SJCRH30 (cell line): ENCODE data around the gene KDM4B. TPM values are rescaled to one million over a fixed set of nuclear protein-coding genes. Genes with fewer than 3 reads are reported as not detected.
A peak's percentile ranks its signal among the peaks of the same experiment; 100 is the strongest.

Experiments used
- DNase-seq, 2 experiments: peaks; one replicate each; pipeline ENCODE4 v3.0.0-alpha.2; 2015 to 2020
- H3K27ac ChIP-seq: fragments of 250-450 bp; sonication (Bioruptor Pico); 2 replicates; pipeline ENCODE4 v1.5.1; 2020; ENCODE audit warnings: mild to moderate bottlenecking, moderate library complexity
- H3K27me3 ChIP-seq: fragments of 250-450 bp; sonication (Bioruptor Pico); 2 replicates; pipeline ENCODE4 v1.5.1; 2020; ENCODE audit warnings: mild to moderate bottlenecking, moderate library complexity
- H3K36me3 ChIP-seq: fragments of 250-450 bp; sonication (Bioruptor Pico); 2 replicates; pipeline ENCODE4 v1.5.1; 2020; ENCODE audit warnings: mild to moderate bottlenecking, moderate library complexity
- H3K4me1 ChIP-seq: fragments of 250-450 bp; sonication (Bioruptor Pico); 2 replicates; pipeline ENCODE4 v1.5.1; 2020; ENCODE audit warnings: mild to moderate bottlenecking, moderate library complexity
- H3K4me3 ChIP-seq: fragments of 250-450 bp; sonication (Bioruptor Pico); 2 replicates; pipeline ENCODE4 v1.5.1; 2020; ENCODE audit warnings: mild to moderate bottlenecking, moderate library complexity
- H3K9me3 ChIP-seq: fragments of 250-450 bp; sonication (Bioruptor Pico); replicated peaks from 2 replicates; pipeline ENCODE4 v1.5.1; 2020; ENCODE audit warnings: mild to moderate bottlenecking, moderate library complexity
- total RNA-seq: library from RNA; depleted of rRNA; stranded (reverse); fragments of >200 nt; shearing (Covaris generic); gene quantifications from 2 replicates; pipeline ENCODE4 v1.2.3, GENCODE V29; 2014

KDM4B gene
- total RNA-seq, 1 experiment from 2014 or later = 16.2 TPM

GRCh38 chr19:5086725-5087439 lies 118.0 kb downstream of the KDM4B start:
- Histone ChIP-seq H3K4me1 (peaks cover 12% of the 10 kb centered on the region), H3K27ac (no peak overlapping the region), H3K4me3 (no peak overlapping the region), H3K36me3 (no peaks in the 10 kb centered on the region), H3K27me3 (no peaks in the 10 kb centered on the region), H3K9me3 (no peaks in the 10 kb centered on the region)
- peak in 1 of 2 experiments; percentile 26 for DNase-seq

- Histone ChIP-seq H3K9me3 (no peaks in the 10 kb centered on the region), H3K4me1 (peaks cover 36% of the 10 kb centered on the region), H3K27me3 (no peaks in the 10 kb centered on the region), H3K36me3 (no peaks in the 10 kb centered on the region), H3K27ac (no peak overlapping the region), H3K4me3 (no peak overlapping the region)
- DNase-seq = no peak
Observed at GRCh38 chr19:5089283-5089682, 120.4 kb downstream of the KDM4B start.

GRCh38 chr19:5090465-5091017 lies 121.6 kb downstream of the KDM4B start:
- no peaks in the 10 kb centered on the region for H3K36me3 ChIP-seq
- H3K4me1 ChIP-seq = peaks cover 38% of the 10 kb centered on the region
- H3K27ac ChIP-seq = peak overlapping the region; percentile 13; the same call in 1 of the 2 replicates
- DNase-seq = no peak
- H3K9me3 ChIP-seq = no peaks in the 10 kb centered on the region
- H3K4me3 ChIP-seq = no peak overlapping the region
- H3K27me3 ChIP-seq = no peaks in the 10 kb centered on the region

- H3K36me3 ChIP-seq = no peaks in the 10 kb centered on the region
- H3K27me3 ChIP-seq = no peaks in the 10 kb centered on the region
- peaks cover 38% of the 10 kb centered on the region for H3K4me1 ChIP-seq
- DNase-seq = peak; percentile 65 to 72
- H3K27ac ChIP-seq = peak overlapping the region; percentile 13; the same call in 1 of the 2 replicates
- H3K9me3 ChIP-seq = no peaks in the 10 kb centered on the region
- H3K4me3 ChIP-seq = no peak overlapping the region
Observed at GRCh38 chr19:5091018-5091683, 122.2 kb downstream of the KDM4B start.

- Histone ChIP-seq H3K27ac (peak overlapping the region; percentile 13; the same call in 1 of the 2 replicates), H3K4me1 (peaks cover 38% of the 10 kb centered on the region), H3K9me3 (no peaks in the 10 kb centered on the region), H3K27me3 (no peaks in the 10 kb centered on the region), H3K36me3 (no peaks in the 10 kb centered on the region), H3K4me3 (no peak overlapping the region)
- DNase-seq = no peak
Observed at GRCh38 chr19:5091684-5092480, 123.0 kb downstream of the KDM4B start.

- Histone ChIP-seq H3K27ac (no peak overlapping the region; the same call in 1 of the 2 replicates), H3K27me3 (no peaks in the 10 kb centered on the region), H3K4me3 (no peak overlapping the region), H3K36me3 (no peaks in the 10 kb centered on the region), H3K4me1 (peaks cover 38% of the 10 kb centered on the region), H3K9me3 (no peaks in the 10 kb centered on the region)
- no peak for DNase-seq
Observed at GRCh38 chr19:5092481-5092843, 123.5 kb downstream of the KDM4B start.

GRCh38 chr19:5093297-5093928 lies 124.5 kb downstream of the KDM4B start:
- no peaks in the 10 kb centered on the region for H3K27me3 ChIP-seq
- H3K4me3 ChIP-seq = no peak overlapping the region
- DNase-seq = peak; percentile 29 to 39
- peaks cover 38% of the 10 kb centered on the region for H3K4me1 ChIP-seq
- H3K9me3 ChIP-seq = no peaks in the 10 kb centered on the region; the same call in 1 of the 2 replicates
- H3K36me3 ChIP-seq = no peaks in the 10 kb centered on the region
- peak overlapping the region; percentile 64 for H3K27ac ChIP-seq

- Histone ChIP-seq H3K4me1 (peaks cover 38% of the 10 kb centered on the region), H3K27ac (peak overlapping the region; percentile 64), H3K9me3 (peaks cover 5% of the 10 kb centered on the region; the same call in 1 of the 2 replicates), H3K4me3 (no peak overlapping the region), H3K36me3 (no peaks in the 10 kb centered on the region), H3K27me3 (no peaks in the 10 kb centered on the region)
- DNase-seq = peak; percentile 71 to 75
Observed at GRCh38 chr19:5093948-5094718, 125.2 kb downstream of the KDM4B start.

GRCh38 chr19:5094768-5095567 lies 126.1 kb downstream of the KDM4B start:
- Histone ChIP-seq H3K9me3 (peaks cover 7% of the 10 kb centered on the region; the same call in 1 of the 2 replicates), H3K4me1 (peaks cover 38% of the 10 kb centered on the region), H3K36me3 (no peaks in the 10 kb centered on the region), H3K4me3 (no peak overlapping the region), H3K27me3 (no peaks in the 10 kb centered on the region), H3K27ac (no peak overlapping the region)
- DNase-seq = no peak

- Histone ChIP-seq H3K27ac (no peak overlapping the region), H3K27me3 (no peaks in the 10 kb centered on the region), H3K9me3 (peaks cover 7% of the 10 kb centered on the region; the same call in 1 of the 2 replicates), H3K36me3 (no peaks in the 10 kb centered on the region), H3K4me3 (no peak overlapping the region), H3K4me1 (peaks cover 38% of the 10 kb centered on the region)
- no peak for DNase-seq
Observed at GRCh38 chr19:5095568-5095850, 126.6 kb downstream of the KDM4B start.

GRCh38 chr19:5096536-5096935 lies 127.6 kb downstream of the KDM4B start:
- Histone ChIP-seq H3K9me3 (peaks cover 7% of the 10 kb centered on the region; the same call in 1 of the 2 replicates), H3K4me1 (peaks cover 28% of the 10 kb centered on the region), H3K27me3 (no peaks in the 10 kb centered on the region), H3K4me3 (no peak overlapping the region), H3K27ac (no peak overlapping the region), H3K36me3 (no peaks in the 10 kb centered on the region)
- no peak for DNase-seq

GRCh38 chr19:5097331-5097930 lies 128.5 kb downstream of the KDM4B start:
- Histone ChIP-seq H3K27ac (no peak overlapping the region), H3K27me3 (no peaks in the 10 kb centered on the region), H3K36me3 (no peaks in the 10 kb centered on the region), H3K4me1 (peaks cover 20% of the 10 kb centered on the region; the same call in 1 of the 2 replicates), H3K4me3 (no peak overlapping the region), H3K9me3 (peaks cover 7% of the 10 kb centered on the region; the same call in 1 of the 2 replicates)
- DNase-seq = no peak
